Stimulated activated CD8-positive, alpha-beta memory T cell treated with anti-CD3 and anti-CD28 coated beads, Interleukin-4, amount 100 ng/mL, for 4 hours (primary cell): ENCODE measurements around the gene IGSF9B.

ENCODE experiments used
- DNase-seq, 2 donors: peaks; one replicate each; pipeline ENCODE4 v3.0.0-alpha.2; 2020; ENCODE audit warnings: low read depth in 2 of 2, low spot score in 1 of 2

The IGSF9B gene

DNA sequence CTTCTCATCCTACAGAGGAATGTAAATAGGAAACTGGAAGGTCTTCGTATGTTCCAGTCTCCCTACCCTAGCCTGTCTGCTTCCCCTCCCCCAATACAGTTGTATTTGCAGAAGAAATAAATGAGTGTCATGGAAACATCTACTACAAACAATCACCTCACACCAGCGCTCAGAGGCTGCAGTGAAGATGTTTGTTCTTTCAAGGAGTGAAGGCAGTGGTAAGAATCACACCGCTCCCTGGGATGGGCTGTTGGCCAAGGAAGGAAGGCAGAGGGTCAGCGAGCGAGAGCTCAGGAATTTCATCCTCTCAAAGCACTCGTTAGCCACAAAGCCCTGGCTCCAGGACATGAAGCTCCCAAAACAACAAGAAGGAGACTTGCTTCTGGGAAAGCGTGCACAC lies 1.1 kb upstream of the IGSF9B start:
- DNase-seq = no peak

DNA sequence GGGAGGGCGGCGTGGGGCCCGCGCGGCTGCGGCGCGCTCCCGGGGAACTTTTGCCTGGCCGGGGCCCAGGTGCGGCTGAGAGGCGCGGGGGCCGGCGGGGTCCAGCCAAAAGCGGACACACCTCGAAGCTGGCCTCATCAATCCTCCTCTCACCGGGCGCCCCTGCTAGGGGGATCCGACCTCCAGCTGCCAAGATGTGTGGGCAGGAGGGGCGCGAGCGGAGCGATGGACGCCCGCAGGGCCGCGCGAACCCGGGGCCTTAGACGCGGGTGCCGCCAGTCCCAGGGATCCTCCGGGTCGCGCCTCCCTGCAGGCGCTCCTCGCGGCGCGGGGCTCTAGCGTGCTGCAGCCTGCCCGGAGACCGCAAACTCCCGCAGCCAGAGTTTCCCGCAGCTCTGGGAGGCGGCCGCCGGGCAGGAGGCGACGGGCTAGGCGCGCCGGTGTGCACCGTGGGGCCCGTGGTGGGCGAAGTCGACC lies 785 bp downstream of the IGSF9B start:
- no peak for DNase-seq

DNA sequence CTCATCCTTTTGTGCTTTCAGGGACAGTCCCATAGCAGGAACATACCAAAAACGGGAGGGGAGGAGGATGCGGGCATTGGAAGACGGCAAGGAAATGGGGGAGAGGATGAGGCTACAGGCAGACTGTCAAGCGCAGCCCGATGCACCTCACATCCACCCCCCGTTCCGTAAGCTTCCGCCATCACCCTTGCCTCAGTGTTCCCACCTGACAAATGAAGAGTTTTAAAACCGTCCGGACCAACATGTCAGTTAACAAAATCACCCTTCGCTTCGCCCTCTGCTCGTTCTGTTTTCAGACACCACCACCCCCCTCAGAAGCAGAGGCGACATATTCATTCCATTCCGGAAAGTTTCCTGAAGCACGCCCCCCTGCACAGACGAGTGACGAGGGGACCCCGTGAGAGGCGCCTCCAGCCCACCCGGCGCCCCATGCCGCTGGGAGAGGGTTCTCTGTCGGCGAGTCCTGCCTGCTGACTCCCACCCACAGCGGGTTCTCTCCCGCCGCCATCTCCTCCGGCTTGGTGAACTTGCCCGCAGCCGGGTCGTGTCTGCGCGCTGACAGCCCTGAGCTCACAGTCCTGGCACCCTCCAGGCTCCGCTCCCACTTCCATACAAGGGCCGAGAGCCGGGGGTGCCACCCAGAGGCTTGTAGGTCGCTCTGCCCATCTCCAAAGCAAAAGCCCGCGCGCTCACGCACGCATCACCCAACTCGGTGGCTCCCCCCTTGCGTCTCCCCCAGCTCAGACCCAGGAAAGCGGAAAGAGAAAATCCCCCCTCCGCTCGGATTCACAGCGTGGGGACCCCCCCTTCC lies 1.5 kb downstream of the IGSF9B start:
- DNase-seq = no peak

DNA sequence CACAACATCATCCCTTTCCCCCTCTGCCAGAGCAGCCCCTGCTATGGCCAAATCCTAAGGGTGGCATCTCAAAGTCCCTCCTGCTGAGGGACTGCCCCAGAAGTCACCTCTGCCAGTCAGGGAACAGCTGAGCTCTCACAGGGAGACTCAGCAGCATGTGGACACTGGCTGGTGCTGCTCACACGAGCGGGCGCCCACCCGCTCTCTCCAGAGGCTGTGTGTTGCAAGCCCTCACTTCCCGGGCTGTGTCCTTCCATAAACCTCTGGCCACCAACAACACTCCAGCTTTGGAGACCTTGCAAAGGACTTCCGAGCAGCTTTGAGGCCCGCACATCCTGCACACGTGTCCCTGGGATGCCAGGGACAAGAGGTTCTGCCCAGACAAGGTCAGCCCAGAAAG lies 2.8 kb downstream of the IGSF9B start:
- DNase-seq = no peak

DNA sequence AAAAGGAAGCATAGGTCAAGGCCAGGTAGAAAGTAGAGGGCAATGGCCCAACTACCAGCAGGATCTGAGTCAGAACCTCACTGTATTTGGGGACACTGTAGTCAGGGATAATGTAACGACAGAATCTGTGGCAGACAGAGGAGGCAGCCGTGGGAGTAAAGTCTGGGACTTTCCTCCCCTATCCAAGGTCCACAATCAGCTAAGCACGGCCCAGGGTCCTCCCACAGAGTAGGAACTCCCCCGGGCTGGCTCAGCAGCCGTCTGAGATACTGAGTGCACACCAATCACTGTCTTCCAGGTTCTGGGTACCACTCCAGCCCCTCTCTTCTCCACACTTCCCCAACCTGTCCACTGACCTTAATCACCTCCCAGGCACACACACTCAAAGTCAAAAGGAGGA lies 3.2 kb downstream of the IGSF9B start:
- no peak for DNase-seq

DNA sequence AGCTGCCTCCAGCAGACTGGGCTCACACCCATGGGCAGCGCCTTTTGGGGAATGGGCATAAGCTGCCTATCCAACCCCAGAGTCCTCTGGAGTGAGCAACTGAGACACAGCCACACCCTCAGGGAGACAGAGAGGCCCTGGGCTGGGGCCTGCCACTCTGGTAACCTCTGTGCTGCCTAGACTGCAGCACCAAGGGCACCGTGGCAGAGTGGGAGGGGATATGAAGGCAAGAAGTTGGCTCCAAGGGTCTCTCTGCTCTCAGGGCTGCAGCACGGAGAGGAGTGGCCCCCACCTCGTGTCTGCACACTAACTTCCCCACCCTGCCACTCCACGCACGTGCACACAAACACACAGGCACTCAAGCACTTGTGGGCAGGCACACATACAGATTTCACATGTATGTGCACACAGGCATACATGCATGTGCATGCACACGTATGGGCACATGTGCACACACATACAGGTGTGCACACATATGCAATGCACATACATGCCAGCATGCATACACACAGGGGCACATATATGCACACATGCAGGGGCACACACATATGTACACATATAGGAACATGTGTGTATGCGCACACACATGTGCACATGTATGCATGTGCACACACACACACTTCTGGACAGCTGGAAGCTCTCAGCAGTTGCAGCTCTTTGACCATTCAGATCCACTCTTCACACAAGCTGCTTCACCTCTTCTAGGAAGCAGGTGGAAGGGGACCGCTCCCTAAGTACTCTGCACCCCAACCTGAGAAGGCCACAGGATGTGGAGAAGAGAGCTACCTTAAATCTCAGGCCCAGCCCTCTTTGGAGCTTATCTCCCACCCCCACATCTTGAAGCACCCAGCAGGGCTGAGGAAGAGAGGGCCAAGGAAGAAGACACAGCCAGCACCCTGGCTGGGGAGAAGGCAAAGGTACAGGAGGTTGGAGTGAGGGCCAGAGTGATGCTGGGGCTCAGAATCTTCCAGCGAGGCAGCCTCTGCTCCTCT lies 4.3 kb downstream of the IGSF9B start:
- no peak for DNase-seq

DNA sequence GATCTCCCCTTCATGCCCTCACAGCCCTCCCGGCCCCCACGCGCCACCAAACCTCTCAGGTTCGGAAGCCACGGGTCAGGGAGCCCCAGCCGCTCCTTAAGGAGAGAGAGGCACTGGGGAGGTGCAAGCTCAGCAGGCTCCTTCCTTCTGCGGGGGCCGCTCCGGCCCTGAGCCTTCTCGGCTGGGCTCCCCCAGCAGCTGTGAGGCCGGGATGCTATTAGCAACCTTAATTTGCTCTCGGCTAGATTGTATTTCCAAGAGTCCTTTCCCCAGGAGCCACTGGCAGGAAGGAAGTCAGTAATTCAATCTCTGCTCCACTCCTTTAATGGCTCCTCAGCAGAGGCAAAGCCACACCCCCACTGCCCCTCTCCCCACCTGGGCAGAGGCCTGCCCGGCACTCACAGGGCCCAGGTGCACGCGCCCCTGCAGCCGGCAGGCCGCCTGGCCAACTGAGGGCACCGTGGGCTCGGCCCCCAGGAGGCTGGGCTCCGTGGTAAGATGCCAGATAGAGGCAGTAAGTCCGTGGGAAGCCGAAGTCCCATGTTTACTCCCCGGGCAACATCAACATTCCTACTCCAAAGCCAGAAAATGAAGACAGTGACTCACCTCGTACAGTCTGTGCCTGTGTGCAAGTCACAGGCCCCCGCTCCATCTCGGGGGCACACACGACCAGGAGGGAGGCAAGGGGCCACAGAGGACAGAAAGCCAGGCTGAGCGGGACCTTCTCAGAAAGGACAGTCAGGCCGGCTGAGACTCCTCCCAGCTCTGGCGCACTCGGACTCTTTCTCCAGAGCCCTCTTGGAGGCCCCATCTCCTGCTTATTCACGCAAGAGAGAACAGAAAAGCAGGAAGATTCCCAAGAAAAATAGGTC lies 5.2 kb downstream of the IGSF9B start:
- DNase-seq = no peak

DNA sequence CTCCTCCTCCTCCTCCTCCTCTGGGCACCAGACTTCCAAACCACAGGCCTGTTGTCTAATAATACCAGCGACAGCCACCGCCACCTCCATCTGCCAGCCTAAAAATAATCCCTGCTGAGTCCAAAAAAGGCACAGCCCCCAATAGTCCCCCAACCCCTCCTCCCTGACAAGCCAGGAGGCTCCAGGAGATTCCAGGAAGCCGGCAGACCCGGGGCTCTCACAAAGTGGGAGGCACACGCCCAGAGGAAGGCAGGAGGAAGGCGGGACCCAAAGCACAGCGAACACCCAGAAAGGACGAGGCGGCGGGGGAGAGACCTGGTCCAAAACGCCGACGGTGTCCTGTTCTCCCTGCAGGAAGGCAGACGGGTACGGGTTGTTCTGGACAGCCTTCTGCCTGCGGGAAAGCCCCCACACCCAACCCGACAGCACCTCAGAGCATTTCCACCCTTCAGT lies 5.9 kb downstream of the IGSF9B start:
- no peak for DNase-seq

DNA sequence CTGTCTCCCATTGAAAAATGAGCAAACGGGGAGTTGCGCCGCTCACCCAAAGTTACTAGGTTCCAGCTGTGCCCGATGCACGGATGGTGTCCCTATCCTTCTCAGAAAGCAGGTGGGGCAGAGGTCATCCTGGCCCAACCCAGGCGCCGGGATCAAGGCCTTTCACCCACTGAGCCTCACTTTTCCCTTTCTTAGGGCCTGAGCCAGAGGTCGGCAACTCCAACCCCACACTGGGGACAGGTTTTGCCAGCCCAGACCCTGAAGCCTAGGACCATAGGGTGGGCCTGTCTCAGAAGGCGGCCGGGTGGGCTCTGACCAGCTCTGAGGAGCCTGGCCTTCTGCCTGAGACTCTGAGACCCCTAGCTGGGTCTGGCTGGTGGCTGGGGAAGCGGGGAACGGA lies 6.3 kb downstream of the IGSF9B start:
- no peak for DNase-seq

DNA sequence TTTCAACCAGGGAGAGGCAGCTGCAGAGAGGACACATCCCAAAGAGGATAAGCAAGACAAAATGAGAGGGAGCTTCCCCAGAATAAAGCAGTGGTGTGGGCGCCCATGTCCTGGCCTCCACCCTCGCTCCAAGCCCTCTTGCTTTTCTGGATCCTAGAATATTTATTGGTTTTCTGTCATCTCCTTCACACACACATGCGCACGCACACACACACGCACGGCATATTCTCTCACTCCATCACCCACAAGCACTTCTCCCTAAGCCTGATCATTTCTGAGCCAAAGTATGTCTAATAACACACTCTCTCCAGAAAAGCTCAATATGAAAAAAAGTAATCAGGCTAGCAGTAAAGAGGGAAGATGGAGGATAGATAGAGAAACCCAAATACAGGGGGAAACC lies 7.6 kb downstream of the IGSF9B start:
- no peak for DNase-seq

DNA sequence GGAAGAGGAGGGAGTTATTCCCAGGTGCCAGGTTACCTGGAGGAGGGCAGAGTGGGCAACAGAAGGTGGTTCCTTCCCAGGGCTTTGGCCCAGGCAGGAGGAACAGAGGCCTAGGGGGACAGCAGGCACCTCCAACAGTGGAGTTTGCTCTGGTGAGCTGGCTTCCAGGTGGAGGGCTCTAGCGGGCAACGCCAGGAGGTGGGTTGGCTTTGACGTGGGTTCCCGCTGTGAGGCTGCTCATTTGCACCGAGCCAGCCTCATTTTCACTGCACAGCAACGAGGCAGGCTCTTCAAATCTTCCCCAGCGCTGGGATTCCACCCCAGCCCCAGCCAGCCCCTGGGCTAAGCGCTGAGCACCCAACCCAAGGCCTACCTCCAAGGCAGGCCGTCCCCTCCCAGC lies 8.1 kb downstream of the IGSF9B start:
- no peak for DNase-seq

DNA sequence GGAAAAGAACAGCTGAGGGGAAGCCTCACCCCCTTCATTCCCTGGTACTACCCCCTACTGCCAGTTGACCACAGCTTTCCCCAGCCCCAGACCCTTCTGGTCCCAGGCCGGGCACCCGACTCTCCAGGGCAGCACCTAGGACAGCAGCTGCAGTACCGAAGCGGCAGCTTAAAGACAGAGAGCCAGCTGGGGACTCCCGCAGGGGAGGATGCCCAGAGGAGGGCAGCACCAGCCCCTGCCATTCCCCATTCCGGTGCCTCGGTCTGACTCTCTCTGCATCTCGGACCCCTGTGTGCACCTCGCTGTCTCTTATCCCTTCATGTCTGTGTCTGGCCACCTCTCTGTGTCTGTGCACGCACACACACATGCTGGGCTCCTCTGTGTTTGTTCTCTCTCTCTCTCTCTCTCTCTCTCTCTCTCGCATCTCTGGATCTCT lies 9.4 kb downstream of the IGSF9B start:
- no peak for DNase-seq

DNA sequence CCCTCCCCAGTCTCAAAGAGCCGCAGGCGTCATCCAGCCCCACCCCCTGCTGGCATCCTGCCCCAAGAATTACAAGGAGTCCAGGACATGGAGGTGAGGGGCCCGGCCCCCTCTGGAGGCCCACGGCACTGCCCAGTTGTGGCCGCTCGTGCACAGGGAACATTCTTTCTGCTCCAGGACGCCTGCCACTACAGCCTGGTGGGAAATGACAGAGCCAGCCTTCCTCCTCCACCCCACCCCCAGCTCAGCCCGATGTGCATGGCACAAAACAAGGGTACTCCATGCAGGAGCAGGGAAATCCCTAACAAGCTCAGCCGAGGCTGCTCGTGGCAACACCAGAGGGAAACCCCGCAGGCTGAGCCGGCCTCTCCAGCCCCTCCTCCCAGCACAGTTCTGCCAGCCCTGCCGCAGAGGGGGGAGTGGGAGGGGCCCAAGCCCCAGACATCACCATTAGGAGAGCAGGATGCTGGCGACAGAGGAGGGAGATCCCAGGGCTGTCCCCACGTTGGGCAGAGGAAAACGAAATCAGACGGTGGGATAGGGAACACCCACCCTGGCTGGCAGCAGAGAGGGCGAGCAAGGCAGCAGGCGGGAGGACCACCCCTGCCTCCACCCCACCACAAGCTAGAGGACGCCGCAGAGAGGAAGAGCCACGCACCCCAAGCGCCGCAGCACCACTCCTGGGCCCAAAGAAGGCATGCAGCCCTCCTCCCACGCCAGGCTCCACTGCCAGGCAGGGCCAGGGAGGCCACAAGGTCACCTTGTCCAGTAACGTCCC lies 10.0 kb downstream of the IGSF9B start:
- DNase-seq = no peak

DNA sequence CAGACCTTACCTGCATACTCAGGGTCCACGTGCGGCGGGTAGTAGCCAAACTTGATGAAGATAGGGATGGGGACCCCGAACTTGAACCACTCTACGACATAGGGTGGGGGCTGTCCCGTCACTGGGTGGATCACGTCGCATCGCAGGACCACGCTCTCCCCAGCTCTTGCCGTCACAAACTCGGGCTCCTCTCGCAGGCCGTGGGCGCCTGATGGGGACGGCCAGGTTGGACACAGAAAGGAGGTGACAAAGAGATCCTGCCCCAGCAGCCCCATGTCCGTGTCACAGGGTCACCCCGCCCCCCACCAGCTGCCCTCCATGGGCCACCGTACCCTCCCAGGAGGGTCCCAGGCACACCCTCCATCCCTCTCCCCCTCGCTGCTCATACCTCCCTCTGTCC lies 10.7 kb downstream of the IGSF9B start:
- DNase-seq = no peak

DNA sequence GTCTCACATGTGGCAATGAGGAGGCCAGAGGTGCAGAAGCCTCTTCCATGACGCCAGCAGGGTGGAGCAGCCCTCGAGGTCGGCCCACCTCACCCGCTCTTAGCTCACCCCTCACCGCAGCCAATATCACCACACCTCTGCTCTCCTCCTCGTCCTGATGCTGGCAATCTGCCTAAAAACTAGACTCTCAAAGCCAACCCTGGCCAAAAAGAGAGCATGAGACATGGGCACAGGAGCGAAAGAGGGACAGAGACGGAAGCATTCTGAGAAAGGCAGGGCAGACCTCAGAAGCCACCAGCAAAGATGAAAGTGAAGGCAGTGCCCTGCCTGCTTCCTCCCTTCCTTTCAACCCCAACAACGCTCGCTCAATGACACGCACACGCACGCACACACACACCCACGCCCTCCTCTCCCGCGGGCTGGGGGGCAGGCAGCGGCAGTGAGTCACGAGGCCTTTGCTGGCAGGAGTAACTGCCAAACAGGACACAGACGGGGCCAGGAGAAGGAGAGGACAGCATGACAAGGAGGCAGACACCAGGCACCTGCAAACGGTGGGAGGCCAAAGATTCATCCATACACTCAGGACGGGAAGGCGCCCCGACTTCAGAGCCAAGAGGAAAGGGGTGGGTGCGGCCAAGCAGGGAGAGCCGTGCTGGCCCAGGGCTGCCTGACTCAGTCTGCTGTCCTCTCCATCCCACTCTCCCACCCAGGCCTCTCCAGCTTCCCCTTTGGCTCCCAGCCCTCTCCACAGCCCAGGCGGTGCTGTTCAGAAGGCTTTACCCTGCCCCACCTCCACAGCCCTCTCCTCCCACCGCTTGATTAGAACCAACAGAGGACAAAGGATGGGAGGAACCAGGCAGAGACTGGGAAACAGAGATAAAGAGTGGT lies 11.4 kb downstream of the IGSF9B start:
- DNase-seq = peak; percentile 56 to 76

DNA sequence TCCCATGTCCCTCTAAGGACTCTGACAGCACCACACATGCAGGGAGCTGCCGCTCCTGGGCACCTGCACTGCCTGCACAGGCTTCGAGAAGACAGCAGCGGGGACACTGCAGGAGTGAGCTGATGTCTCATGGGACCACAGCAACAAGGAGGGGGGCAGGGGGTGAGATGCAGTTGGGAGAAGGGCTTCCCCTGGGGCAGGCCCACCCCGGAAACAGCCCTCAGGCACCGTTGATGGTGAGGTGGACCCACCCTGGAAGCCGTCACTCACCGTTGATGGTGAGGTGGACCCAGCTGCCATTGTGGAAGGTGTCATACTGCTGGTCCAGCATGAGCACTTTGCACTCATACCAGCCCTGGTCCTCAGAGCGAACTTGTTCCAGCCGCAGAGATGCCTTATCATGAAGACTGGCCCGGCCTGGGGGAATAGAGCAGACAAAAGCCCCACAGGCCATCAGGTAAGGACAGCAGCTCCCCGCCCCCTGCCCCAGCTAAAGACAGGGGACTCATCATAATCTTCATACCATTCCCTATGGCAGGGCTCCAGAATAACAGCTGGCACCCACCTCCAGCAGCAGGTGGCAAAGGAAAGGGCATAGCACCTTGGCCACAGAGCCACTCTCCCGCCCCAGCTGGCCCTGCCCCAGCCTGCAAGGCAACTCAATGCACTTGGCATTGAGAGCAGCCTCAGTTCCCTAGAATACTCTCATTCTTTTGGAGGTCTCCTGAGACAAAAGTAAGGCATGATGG lies 12.6 kb downstream of the IGSF9B start:
- DNase-seq = no peak

DNA sequence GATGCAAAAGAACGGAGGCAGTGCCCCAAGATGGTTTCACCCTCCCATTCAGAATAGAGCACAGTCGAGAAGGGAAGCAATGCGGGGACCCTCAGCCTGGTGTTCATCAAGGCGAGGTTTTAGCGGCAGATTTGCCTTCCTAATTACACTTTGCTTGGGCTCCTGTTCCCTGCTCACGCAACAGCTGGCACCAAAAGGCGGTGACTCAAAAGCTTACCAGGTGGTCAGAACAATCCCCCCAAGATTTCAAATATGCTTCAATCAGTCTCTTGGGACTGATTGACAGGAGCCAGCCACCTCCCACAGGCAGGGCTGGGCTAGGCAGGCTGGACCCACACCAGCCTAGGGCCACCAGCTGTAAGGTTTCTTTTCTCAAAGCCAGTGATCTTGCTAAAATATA lies 14.2 kb downstream of the IGSF9B start:
- DNase-seq = no peak

DNA sequence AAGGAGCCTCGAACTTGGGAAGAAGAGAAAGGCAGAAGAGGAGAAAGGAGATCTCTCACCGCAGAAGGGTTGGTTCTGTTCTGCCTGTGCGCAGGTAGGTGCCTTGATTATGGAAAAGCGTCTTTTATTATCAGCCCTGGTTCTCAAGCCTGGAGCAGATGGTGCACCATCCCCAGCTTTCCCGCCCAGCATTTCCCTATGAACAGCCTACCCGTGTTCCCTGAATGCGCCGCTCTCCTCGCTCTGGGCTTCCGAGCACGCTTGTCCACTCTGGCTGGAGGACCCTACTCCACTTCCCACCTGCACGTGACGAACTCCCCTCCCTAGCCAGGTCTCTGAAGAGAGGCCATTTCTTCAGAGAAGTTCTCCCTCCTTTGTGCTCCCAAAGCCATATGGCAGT lies 15.2 kb downstream of the IGSF9B start:
- DNase-seq = no peak
